K562 (cell line): ENCODE data around the gene ADD2. TPM values are rescaled to one million over a fixed set of nuclear protein-coding genes. Genes with fewer than 3 reads are reported as not detected.

Experiments
- ATAC-seq: fragments of 200-7000 bp; cut with Tn5 transposase; 3 replicates; pipeline ENCODE4 v1.9.1; 2020; ENCODE audit warnings: moderate library complexity
- BruUV-seq: library from RNA; stranded (reverse); fragments of 400-500 nt; replicated peaks from 2 replicates; lab custom pipeline; 2021; lab: Mats Ljungman, UMichigan
- CTCF ChIA-PET: fragments of 300-600 bp; formaldehyde crosslinking; extraction: SDS; loops from one replicate; lab custom pipeline; 2021; ENCODE audit warnings: low intra/inter-chr PET ratio; lab: Yijun Ruan, JAX
- POLR2A ChIA-PET: fragments of 300-600, 350-650 bp; sonication (Branson Sonifier 250); formaldehyde crosslinking; extraction: SDS; loops from one replicate; lab custom pipeline; 2021; ENCODE audit warnings: antibody characterized with exemption, inconsistent platforms; lab: Yijun Ruan, JAX
- DNase-seq, 4 experiments: peaks; one replicate each; pipeline versions ENCODE4 v3.0.0 to v3.0.0-alpha.2; 2011 to 2018; ENCODE audit warnings: low spot score in 3 of 4, mixed read lengths in 3 of 4; ENCODE audit errors: extremely low read depth in 1 of 4
- FAIRE-seq: peaks from 2 replicates; lab custom pipeline; 2011; peaks lifted over from hg19 to GRCh38; lab: Jason Lieb, UNC
- H2AFZ ChIP-seq: 2 replicates; pipeline ENCODE4 v1.6.0; 2011; ENCODE audit warnings: low read depth, low read length, control low read depth, inconsistent platforms
- H3K27ac ChIP-seq: fragments of 200-600 bp; 3 replicates; pipeline ENCODE4 v1.8.0; 2011; ENCODE audit warnings: low read depth, mild to moderate bottlenecking, control low read depth, inconsistent platforms, low read length, moderate library complexity, mixed read lengths; ENCODE audit errors: extremely low read depth
- H3K27me3 ChIP-seq, 2 experiments: fragments of 300-600 bp in 1 of 2; 2 replicates in 1 of 2; 3 replicates in 1 of 2; pipeline versions ENCODE4 v1.6.0 to v1.8.0; 2011; ENCODE audit warnings: inconsistent platforms in 2 of 2, low read length in 2 of 2, mild to moderate bottlenecking in 1 of 2, mixed read lengths in 1 of 2, moderate library complexity in 1 of 2; ENCODE audit not compliant: control insufficient read depth in 2 of 2, insufficient read depth in 2 of 2
- H3K36me3 ChIP-seq: fragments of 300-600 bp; 3 replicates; pipeline ENCODE4 v1.8.0; 2011; ENCODE audit warnings: mild to moderate bottlenecking, low read length, inconsistent platforms; ENCODE audit not compliant: control insufficient read depth, insufficient read depth
- H3K4me1 ChIP-seq, 2 experiments: fragments of 200-600 bp in 1 of 2; replicated peaks in 1 of 2; 2 replicates in 1 of 2; 3 replicates in 1 of 2; pipeline versions ENCODE4 v1.5.1 to v1.8.0; 2011; ENCODE audit warnings: inconsistent platforms in 2 of 2, low read length in 2 of 2, mild to moderate bottlenecking in 1 of 2, mixed read lengths in 1 of 2, moderate library complexity in 1 of 2; ENCODE audit not compliant: control insufficient read depth in 2 of 2, insufficient read depth in 2 of 2
- H3K4me2 ChIP-seq: 2 replicates; pipeline ENCODE4 v1.6.1; 2011; ENCODE audit warnings: low read length, control low read depth, inconsistent platforms, mixed read lengths; ENCODE audit not compliant: insufficient read depth
- H3K4me3 ChIP-seq: fragments of 200-600 bp; sonication (generic), shearing (Covaris generic); 2 replicates; pipeline ENCODE4 v1.5.1; 2016; ENCODE audit warnings: control low read depth, inconsistent platforms
- H3K79me2 ChIP-seq: fragments of 200-600 bp; 3 replicates; pipeline ENCODE4 v1.8.0; 2011; ENCODE audit warnings: low read length, inconsistent platforms; ENCODE audit not compliant: control insufficient read depth, insufficient read depth
- H3K9ac ChIP-seq, 2 experiments: 2 replicates each; pipeline versions ENCODE4 v1.6.0 to v1.6.1; 2011; ENCODE audit warnings: low read depth in 2 of 2, low read length in 2 of 2, control low read depth in 1 of 2, inconsistent platforms in 1 of 2, mild to moderate bottlenecking in 1 of 2, mixed read lengths in 1 of 2; ENCODE audit not compliant: insufficient read depth in 1 of 2
- H3K9me1 ChIP-seq: one replicate; pipeline ENCODE4 v1.6.0; 2011; ENCODE audit warnings: inconsistent platforms, mild to moderate bottlenecking, low read length, moderate library complexity; ENCODE audit not compliant: control insufficient read depth, insufficient read depth
- H3K9me3 ChIP-seq: replicated peaks from 2 replicates; pipeline ENCODE4 v1.5.1; 2011; ENCODE audit warnings: low read depth, low read length, inconsistent platforms; ENCODE audit not compliant: control insufficient read depth, insufficient read depth
- H4K20me1 ChIP-seq: replicated peaks from 2 replicates; pipeline ENCODE4 v1.6.1; 2011; ENCODE audit warnings: low read length, inconsistent platforms, mixed read lengths; ENCODE audit not compliant: control insufficient read depth, insufficient read depth
- ELF1 ChIP-seq: fragments of 200-800 bp; sonication (Bioruptor generic); IDR thresholded peaks from 2 replicates; pipeline ENCODE4 v1.6.1; 2016; ENCODE audit warnings: missing genetic modification characterization, missing compliant biosample characterization
- MXI1 ChIP-seq: IDR thresholded peaks from 2 replicates; pipeline ENCODE4 v1.6.1; 2011; ENCODE audit warnings: low read depth, mild to moderate bottlenecking, improper control_type of control experiment, low read length
- SMAD4 ChIP-seq: fragments of 250-450 bp; sonication (Bioruptor Pico); conservative IDR thresholded peaks from 2 replicates; pipeline ENCODE4 v1.8.0; 2021; ENCODE audit warnings: inconsistent platforms, mild to moderate bottlenecking, moderate library complexity
- SP2 ChIP-seq: IDR thresholded peaks from 2 replicates; pipeline ENCODE4 v1.6.1; 2011; ENCODE audit warnings: mild to moderate bottlenecking, low read depth, low read length, moderate library complexity; ENCODE audit not compliant: poor library complexity, severe bottlenecking; ENCODE audit errors: extremely low read depth
- ZFP30 ChIP-seq: fragments of 250-450 bp; sonication (Bioruptor Pico); IDR thresholded peaks from 2 replicates; pipeline ENCODE4 v1.8.0; 2022; ENCODE audit warnings: moderate library complexity, mild to moderate bottlenecking, inconsistent platforms, borderline replicate concordance
- ZNF224 ChIP-seq: sonication (generic); formaldehyde crosslinking; IDR thresholded peaks from 2 replicates; pipeline ENCODE4 v1.8.0; 2022; ENCODE audit warnings: mild to moderate bottlenecking, missing genetic modification reagents
- ZNF589 ChIP-seq: fragments of 200-800 bp; sonication (Bioruptor generic); IDR thresholded peaks from 2 replicates; pipeline ENCODE4 v1.6.1; 2016; ENCODE audit warnings: low read depth, missing genetic modification characterization, missing compliant biosample characterization
- WGBS: fragments of 100-300 bp; shearing (Covaris generic); methylation state at CpG from one replicate; pipeline ENCODE4 v1.1.6; 2016; ENCODE audit warnings: low coverage, mixed read lengths; ENCODE audit not compliant: insufficient coverage; ENCODE audit errors: missing lambda C conversion rate; 5-methylcytosine and 5-hydroxymethylcytosine counted together
- in situ Hi-C: fragments of 300-500 bp; cut with MboI; formaldehyde crosslinking; loops from 4 replicates; pipeline ENCODE4 v1.15.0; 2018; ENCODE audit warnings: inconsistent platforms, mixed read lengths
- intact Hi-C: fragments of 100-400 bp; cut with micrococcal nuclease; formaldehyde crosslinking; loops from 2 replicates; pipeline ENCODE4 v1.14.2; 2022
- polyA plus RNA-seq, 8 experiments: library from polyadenylated mRNA; depleted of rRNA in 4 of 8; stranded (reverse) in 5 of 8; unstranded in 3 of 8; fragments of >200 nt; fragmentation: Nextera tagmentation in 2 of 8; fragmentation: Illumina TruSeq in 1 of 8; extraction: Ambion mirVana in 2 of 8; extraction: Trizol in 1 of 8; gene quantifications; 2 replicates each; pipeline versions ENCODE4 v1.2.1 to v1.2.3, GENCODE V29; 2011 to 2014; ENCODE audit warnings: inconsistent platforms in 1 of 8, missing spikeins in 1 of 8
- small RNA-seq: library from RNA; depleted of rRNA; stranded (forward); fragments of <200 nt; gene quantifications from one replicate; pipeline ENCODE3, GENCODE V24; 2014
- total RNA-seq, 7 experiments: library from RNA; depleted of rRNA in 6 of 7; stranded (reverse); fragments of >200 nt in 6 of 7; fragmentation: Illumina TruSeq in 2 of 7; extraction: Trizol in 2 of 7; gene quantifications; 2 replicates each; pipeline versions ENCODE4 v1.2.1 to v1.2.3, GENCODE V29; 2011 to 2021; ENCODE audit warnings: low replicate concordance in 1 of 7
- TF ChIP-seq, protein P1 (sequence below): fragments of 250-450 bp; sonication (Bioruptor Pico); IDR thresholded peaks from 2 replicates; pipeline ENCODE4 v1.8.0; 2022; ENCODE audit warnings: moderate library complexity, mild to moderate bottlenecking, inconsistent platforms

The ADD2 gene
- total and polyA plus RNA-seq, 9 of the 15 experiments (the other 6 are each of a cell fraction or from before 2014, with no cell fraction given) = 3.5 to 63.0 (median 36.2) TPM

GRCh38 chr2:70607121-70607561, 160.9 kb downstream of the ADD2 start:
- Histone ChIP-seq H3K79me2 (no peaks in the 10 kb centered on the region), H3K4me2 (no peak overlapping the region), H3K27me3 (peaks cover 0 to 46% of the 10 kb centered on the region in 2 experiments; a peak in 3 of 5 replicates), H3K4me1 (no peaks in the 10 kb centered on the region), H3K27ac (no peak overlapping the region), H4K20me1 (no peaks in the 10 kb centered on the region), H3K9ac (no peak overlapping the region), H3K4me3 (no peak overlapping the region), H2AFZ (no peak overlapping the region), H3K9me1 (no peaks in the 10 kb centered on the region), H3K9me3 (no peaks in the 10 kb centered on the region), H3K36me3 (no peaks in the 10 kb centered on the region)
- TF ChIP-seq SMAD4 (CRISPR knock-in tag) = no peak
- TF ChIP-seq, protein P1, sequence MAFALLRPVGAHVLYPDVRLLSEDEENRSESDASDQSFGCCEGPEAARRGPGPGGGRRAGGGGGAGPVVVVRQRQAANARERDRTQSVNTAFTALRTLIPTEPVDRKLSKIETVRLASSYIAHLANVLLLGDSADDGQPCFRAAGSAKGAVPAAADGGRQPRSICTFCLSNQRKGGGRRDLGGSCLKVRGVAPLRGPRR (CRISPR knock-in tag) = no peak
- TF ChIP-seq MXI1 = no peak
- no peak for TF ChIP-seq ELF1 (tag)
- no peak for TF ChIP-seq SP2
- TF ChIP-seq ZNF589 (CRISPR knock-in tag) = no peak
- TF ChIP-seq ZFP30 (CRISPR knock-in tag) = no peak
- TF ChIP-seq ZNF224 (CRISPR knock-in tag) = no peak
- WGBS = under 1% methylated on average over 8 of the region's 8 CpGs
- ChIA-PET POLR2A (interaction anchor here (0.7 kb wide), 1 partner anchor 62 kb away, joined by 4 read pairs; no protein-coding TSS in a partner anchor), CTCF (no interaction called here)
- in situ Hi-C loops (no loop called here), intact Hi-C loops (no loop called here)
- BruUV-seq = no TSS peak
- DNase-seq = peak in 1 of 4 experiments; percentile 2
- no peak for FAIRE-seq
- no peak for ATAC-seq

Small RNA genes lying within 50 kb of the gene (small RNA-seq; reads per million reads assigned to genes)
- not detected for gene HMGN2P21

Other genes with a start within 250 kb of the ADD2 start
Only the 7 nearest of the 8 such genes appear.
- not detected in 2 replicates for gene TGFA, start 214.4 kb downstream of the ADD2 start, total RNA-seq (2014; rRNA removed)
- not detected in 2 replicates for gene TGFA, start 214.4 kb downstream of the ADD2 start, total RNA-seq (2014; rRNA removed; fragmentation: Illumina TruSeq; extraction: Trizol)
- gene TGFA, start 214.4 kb downstream of the ADD2 start, total RNA-seq (2015; rRNA removed; fragmentation: Illumina TruSeq; extraction: Trizol) = not detected in 2 replicates
- gene TGFA, start 214.4 kb downstream of the ADD2 start, total RNA-seq (2021) = not detected in 2 replicates
- not detected in 2 replicates for gene TGFA, start 214.4 kb downstream of the ADD2 start, polyA plus RNA-seq (2011; rRNA removed)
- gene TGFA, start 214.4 kb downstream of the ADD2 start, polyA plus RNA-seq (2014; fragmentation: Illumina TruSeq; extraction: Trizol) = not detected in 2 replicates
- gene TGFA, start 214.4 kb downstream of the ADD2 start, polyA plus RNA-seq (2014; fragmentation: Nextera tagmentation; extraction: Ambion mirVana) = not detected
- gene TGFA, start 214.4 kb downstream of the ADD2 start, polyA plus RNA-seq (2014; rRNA removed) = not detected in 2 replicates
- not detected in 2 replicates for gene FIGLA, start 22.4 kb upstream of the ADD2 start, total RNA-seq (2014; rRNA removed)
- not detected in 2 replicates for gene FIGLA, start 22.4 kb upstream of the ADD2 start, total RNA-seq (2014; rRNA removed; fragmentation: Illumina TruSeq; extraction: Trizol)
- not detected in 2 replicates for gene FIGLA, start 22.4 kb upstream of the ADD2 start, total RNA-seq (2015; rRNA removed; fragmentation: Illumina TruSeq; extraction: Trizol)
- gene FIGLA, start 22.4 kb upstream of the ADD2 start, total RNA-seq (2021) = not detected in 2 replicates
- not detected in 2 replicates for gene FIGLA, start 22.4 kb upstream of the ADD2 start, polyA plus RNA-seq (2011; rRNA removed)
- gene FIGLA, start 22.4 kb upstream of the ADD2 start, polyA plus RNA-seq (2014; fragmentation: Illumina TruSeq; extraction: Trizol) = not detected in 2 replicates
- gene FIGLA, start 22.4 kb upstream of the ADD2 start, polyA plus RNA-seq (2014; fragmentation: Nextera tagmentation; extraction: Ambion mirVana) = not detected
- gene FIGLA, start 22.4 kb upstream of the ADD2 start, polyA plus RNA-seq (2014; rRNA removed) = not detected in 2 replicates
- not detected in 2 replicates for gene CLEC4F, start 52.4 kb upstream of the ADD2 start, total RNA-seq (2014; rRNA removed)
- gene CLEC4F, start 52.4 kb upstream of the ADD2 start, total RNA-seq (2014; rRNA removed; fragmentation: Illumina TruSeq; extraction: Trizol) = not detected in 2 replicates
- gene CLEC4F, start 52.4 kb upstream of the ADD2 start, total RNA-seq (2015; rRNA removed; fragmentation: Illumina TruSeq; extraction: Trizol) = not detected in 2 replicates
- not detected in 2 replicates for gene CLEC4F, start 52.4 kb upstream of the ADD2 start, total RNA-seq (2021)
- gene CLEC4F, start 52.4 kb upstream of the ADD2 start, polyA plus RNA-seq (2011; rRNA removed) = not detected in 2 replicates
- not detected in 2 replicates for gene CLEC4F, start 52.4 kb upstream of the ADD2 start, polyA plus RNA-seq (2014; fragmentation: Illumina TruSeq; extraction: Trizol)
- gene CLEC4F, start 52.4 kb upstream of the ADD2 start, polyA plus RNA-seq (2014; fragmentation: Nextera tagmentation; extraction: Ambion mirVana) = not detected
- gene CLEC4F, start 52.4 kb upstream of the ADD2 start, polyA plus RNA-seq (2014; rRNA removed) = not detected in 2 replicates
- gene CD207, start 67.6 kb upstream of the ADD2 start, total RNA-seq (2014; rRNA removed) = 0.08 TPM in 1 of 2 replicates, not detected in the other
- not detected in 2 replicates for gene CD207, start 67.6 kb upstream of the ADD2 start, total RNA-seq (2014; rRNA removed; fragmentation: Illumina TruSeq; extraction: Trizol)
- not detected in 2 replicates for gene CD207, start 67.6 kb upstream of the ADD2 start, total RNA-seq (2015; rRNA removed; fragmentation: Illumina TruSeq; extraction: Trizol)
- gene CD207, start 67.6 kb upstream of the ADD2 start, total RNA-seq (2021) = not detected in 2 replicates
- not detected in 2 replicates for gene CD207, start 67.6 kb upstream of the ADD2 start, polyA plus RNA-seq (2011; rRNA removed)
- gene CD207, start 67.6 kb upstream of the ADD2 start, polyA plus RNA-seq (2014; fragmentation: Illumina TruSeq; extraction: Trizol) = not detected in 2 replicates
- gene CD207, start 67.6 kb upstream of the ADD2 start, polyA plus RNA-seq (2014; fragmentation: Nextera tagmentation; extraction: Ambion mirVana) = not detected
- not detected in 2 replicates for gene CD207, start 67.6 kb upstream of the ADD2 start, polyA plus RNA-seq (2014; rRNA removed)
- not detected in 2 replicates for gene VAX2, start 132.4 kb upstream of the ADD2 start, total RNA-seq (2014; rRNA removed)
- not detected in 2 replicates for gene VAX2, start 132.4 kb upstream of the ADD2 start, total RNA-seq (2014; rRNA removed; fragmentation: Illumina TruSeq; extraction: Trizol)
- gene VAX2, start 132.4 kb upstream of the ADD2 start, total RNA-seq (2015; rRNA removed; fragmentation: Illumina TruSeq; extraction: Trizol) = not detected in 2 replicates
- not detected in 2 replicates for gene VAX2, start 132.4 kb upstream of the ADD2 start, total RNA-seq (2021)
- gene VAX2, start 132.4 kb upstream of the ADD2 start, polyA plus RNA-seq (2011; rRNA removed) = not detected in 2 replicates
- gene VAX2, start 132.4 kb upstream of the ADD2 start, polyA plus RNA-seq (2014; fragmentation: Illumina TruSeq; extraction: Trizol) = not detected in 2 replicates
- not detected for gene VAX2, start 132.4 kb upstream of the ADD2 start, polyA plus RNA-seq (2014; fragmentation: Nextera tagmentation; extraction: Ambion mirVana)
- gene VAX2, start 132.4 kb upstream of the ADD2 start, polyA plus RNA-seq (2014; rRNA removed) = not detected in 2 replicates
- not detected in 2 replicates for gene ATP6V1B1, start 167.7 kb upstream of the ADD2 start, total RNA-seq (2014; rRNA removed)
- not detected in 2 replicates for gene ATP6V1B1, start 167.7 kb upstream of the ADD2 start, total RNA-seq (2014; rRNA removed; fragmentation: Illumina TruSeq; extraction: Trizol)
- gene ATP6V1B1, start 167.7 kb upstream of the ADD2 start, total RNA-seq (2015; rRNA removed; fragmentation: Illumina TruSeq; extraction: Trizol) = not detected in 2 replicates
- gene ATP6V1B1, start 167.7 kb upstream of the ADD2 start, total RNA-seq (2021) = not detected in 2 replicates
- gene ATP6V1B1, start 167.7 kb upstream of the ADD2 start, polyA plus RNA-seq (2011; rRNA removed) = not detected in 2 replicates
- gene ATP6V1B1, start 167.7 kb upstream of the ADD2 start, polyA plus RNA-seq (2014; fragmentation: Illumina TruSeq; extraction: Trizol) = not detected in 2 replicates
- not detected for gene ATP6V1B1, start 167.7 kb upstream of the ADD2 start, polyA plus RNA-seq (2014; fragmentation: Nextera tagmentation; extraction: Ambion mirVana)
- not detected in 2 replicates for gene ATP6V1B1, start 167.7 kb upstream of the ADD2 start, polyA plus RNA-seq (2014; rRNA removed)
- 0.20 TPM in 1 of 2 replicates, not detected in the other for gene ANKRD53, start 210.4 kb upstream of the ADD2 start, total RNA-seq (2014; rRNA removed)
- not detected in 2 replicates for gene ANKRD53, start 210.4 kb upstream of the ADD2 start, total RNA-seq (2014; rRNA removed; fragmentation: Illumina TruSeq; extraction: Trizol)
- not detected in 2 replicates for gene ANKRD53, start 210.4 kb upstream of the ADD2 start, total RNA-seq (2015; rRNA removed; fragmentation: Illumina TruSeq; extraction: Trizol)
- gene ANKRD53, start 210.4 kb upstream of the ADD2 start, total RNA-seq (2021) = 0.18 TPM in 1 of 2 replicates, not detected in the other
- gene ANKRD53, start 210.4 kb upstream of the ADD2 start, polyA plus RNA-seq (2011; rRNA removed) = not detected in 2 replicates
- not detected in 2 replicates for gene ANKRD53, start 210.4 kb upstream of the ADD2 start, polyA plus RNA-seq (2014; fragmentation: Illumina TruSeq; extraction: Trizol)
- not detected for gene ANKRD53, start 210.4 kb upstream of the ADD2 start, polyA plus RNA-seq (2014; fragmentation: Nextera tagmentation; extraction: Ambion mirVana)
- not detected in 2 replicates for gene ANKRD53, start 210.4 kb upstream of the ADD2 start, polyA plus RNA-seq (2014; rRNA removed)